NCI-H2081 (cell line): ENCODE data around the gene ALDH5A1.
A peak's percentile ranks its signal among the peaks of the same experiment; 100 is the strongest.

Experiments used
- DNase-seq, 2 experiments: peaks; one replicate each; lab custom pipeline; 2025; lab: John Stamatoyannopoulos, UW

The ALDH5A1 gene

DNA sequence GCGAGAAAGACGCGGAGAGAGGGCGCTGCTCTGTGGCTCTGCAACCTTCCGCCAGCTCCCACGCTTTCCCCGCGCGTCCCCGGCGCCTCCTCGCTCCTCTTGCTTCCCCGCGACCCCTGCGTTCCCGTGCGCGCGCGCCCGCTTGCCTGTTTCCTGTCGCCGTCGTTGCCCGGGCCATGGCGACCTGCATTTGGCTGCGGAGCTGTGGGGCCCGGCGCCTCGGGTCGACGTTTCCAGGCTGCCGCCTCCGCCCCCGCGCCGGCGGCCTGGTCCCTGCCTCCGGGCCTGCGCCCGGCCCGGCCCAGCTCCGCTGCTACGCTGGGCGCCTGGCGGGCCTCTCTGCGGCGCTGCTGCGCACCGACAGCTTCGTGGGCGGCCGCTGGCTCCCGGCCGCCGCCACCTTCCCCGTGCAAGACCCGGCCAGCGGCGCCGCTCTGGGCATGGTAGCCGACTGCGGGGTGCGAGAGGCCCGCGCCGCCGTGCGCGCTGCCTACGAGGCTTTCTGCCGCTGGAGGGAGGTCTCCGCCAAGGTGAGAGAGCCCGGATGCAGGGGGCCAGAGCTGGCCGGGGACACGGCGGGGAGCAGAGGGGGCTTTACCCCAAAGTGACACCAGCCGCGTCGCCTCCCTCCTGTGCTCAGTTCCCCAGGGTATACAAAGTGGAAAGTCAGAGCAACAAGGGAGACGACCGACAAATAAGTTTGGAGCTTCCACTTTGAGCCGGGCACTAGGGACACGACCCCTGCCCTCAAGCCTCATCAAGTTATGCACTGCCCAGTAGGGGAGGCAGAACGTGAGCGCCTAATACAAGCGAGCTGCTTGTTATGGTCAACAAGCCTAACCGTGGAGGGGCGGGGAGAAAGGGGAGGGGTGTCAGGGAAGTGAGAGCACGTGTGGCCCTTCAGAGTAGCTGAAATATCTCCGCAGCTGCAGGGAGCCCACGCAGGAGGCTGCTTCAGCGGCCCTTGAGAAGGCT lies at the start of gene ALDH5A1:
Gene ALDH5A1 (plus strand): TSS at position 149 of the 975 bp plus-strand sequence. CDS start 28 bp downstream, at position 177.
- peak; percentile 56 to 81 for DNase-seq

DNA sequence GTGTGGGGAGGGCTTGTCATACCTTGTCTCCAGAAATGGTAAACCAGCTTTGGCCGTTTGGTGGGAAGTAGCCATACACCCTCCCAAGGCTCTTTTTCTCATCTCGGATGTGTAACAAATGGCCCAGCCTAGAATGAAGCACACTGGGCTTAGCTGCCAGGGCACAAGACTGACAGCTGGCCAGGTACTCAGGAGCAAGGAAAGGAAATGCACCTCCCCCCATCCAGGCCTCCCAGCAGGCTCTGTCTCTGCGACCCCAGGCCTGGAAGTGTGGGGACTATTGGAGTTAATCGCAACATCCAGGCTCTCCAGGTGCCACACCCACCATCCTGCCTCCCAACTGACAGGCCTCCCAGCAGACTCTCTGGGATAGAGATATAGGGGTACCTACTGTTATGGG lies 49.1 kb upstream of the ALDH5A1 start:
- no peak for DNase-seq

DNA sequence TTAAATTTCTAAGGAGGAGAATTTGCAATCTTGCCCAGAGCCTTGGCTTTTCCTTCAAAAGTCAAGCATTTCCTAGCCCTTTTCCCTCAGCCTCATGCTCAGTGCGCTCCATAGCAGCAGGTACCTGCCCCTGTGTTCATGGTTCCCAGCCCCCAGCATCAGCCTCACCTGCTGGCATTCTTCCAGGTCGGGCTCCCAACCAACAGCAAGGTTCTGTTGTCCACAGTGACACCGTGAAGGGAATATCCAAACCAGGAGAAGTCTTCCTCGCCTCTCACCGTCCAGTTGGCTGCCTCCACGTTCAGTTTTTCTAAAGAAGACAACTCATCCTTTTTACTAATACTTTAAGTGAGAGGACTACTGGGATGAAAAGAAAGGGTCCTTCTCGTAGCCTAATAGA lies 48.1 kb upstream of the ALDH5A1 start:
- DNase-seq = no peak

GRCh38 chr6:24448396-24448795 lies 46.4 kb upstream of the ALDH5A1 start:
- DNase-seq = no peak

DNA sequence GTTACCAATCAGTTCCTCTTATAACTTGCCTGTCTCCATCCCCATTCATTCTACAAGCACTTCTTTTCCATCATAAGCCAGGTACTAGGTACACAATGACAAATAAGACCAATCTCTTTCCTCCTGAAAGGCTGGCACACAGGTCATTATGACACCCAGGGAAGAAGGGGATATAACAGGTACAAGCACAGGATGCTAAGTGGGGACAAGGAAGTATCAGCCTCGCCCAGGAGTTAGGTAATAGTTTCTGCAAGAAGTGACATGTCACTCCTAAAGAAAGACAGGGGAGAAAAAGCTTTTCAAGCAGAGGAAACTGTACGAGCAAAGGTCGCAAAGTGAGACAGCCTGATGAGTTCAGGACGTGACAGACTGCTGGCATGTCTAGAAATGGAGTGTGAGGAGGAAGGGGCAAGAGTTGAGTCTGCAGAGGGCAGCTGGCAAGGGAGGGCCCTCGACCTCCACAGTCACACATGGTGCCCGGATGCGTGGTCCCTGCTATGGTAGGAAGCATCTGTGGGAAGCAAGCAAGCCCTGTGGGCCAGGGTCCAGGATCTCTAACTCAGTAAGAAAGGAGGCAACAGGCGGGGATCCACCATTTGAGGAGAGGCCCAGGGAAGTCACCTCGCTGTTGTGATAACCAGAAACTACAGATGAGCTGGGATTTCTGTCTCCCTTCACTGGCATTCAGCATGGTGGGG lies 45.8 kb upstream of the ALDH5A1 start:
- DNase-seq = no peak

DNA sequence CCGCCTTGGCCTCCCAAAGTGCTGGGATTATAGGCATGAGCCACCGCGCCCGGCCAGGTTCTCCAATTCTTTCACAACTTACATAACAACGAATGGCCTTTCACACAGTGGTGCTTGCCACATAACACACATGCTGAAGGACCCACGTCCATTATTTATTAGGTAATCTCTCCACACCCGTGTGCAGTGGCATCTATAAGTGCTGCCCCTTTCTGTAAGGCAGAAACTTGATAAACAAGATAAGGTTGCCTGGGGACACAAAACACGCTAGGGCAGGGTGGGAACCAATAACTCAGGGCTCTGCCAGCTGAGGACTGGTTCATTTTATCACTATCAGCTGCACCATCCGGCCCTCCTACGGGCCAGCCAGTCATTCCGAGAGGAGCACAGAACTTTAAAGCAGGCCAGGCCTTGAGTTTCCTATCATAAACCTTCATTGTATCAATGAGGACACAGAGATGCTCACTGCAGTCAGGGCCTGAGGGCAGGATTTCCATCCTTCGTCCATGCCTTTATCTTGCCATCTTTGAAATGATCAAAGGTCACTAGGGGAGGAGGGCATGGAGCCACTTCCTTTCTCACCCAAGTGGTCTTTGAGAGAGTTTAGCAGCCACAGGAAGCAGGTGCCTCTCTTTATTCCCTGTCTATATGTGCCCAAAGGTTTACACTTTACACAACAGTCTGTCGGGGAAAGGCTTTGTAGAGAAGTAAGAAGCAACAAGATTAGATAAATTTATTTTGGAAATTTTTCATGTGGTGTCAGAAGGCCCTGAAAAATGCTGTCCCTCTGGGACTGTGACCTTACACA lies 43.0 kb upstream of the ALDH5A1 start:
- DNase-seq = no peak

- DNase-seq = no peak
Measured at GRCh38 chr6:24453921-24454320, 40.8 kb upstream of the ALDH5A1 start.

- no peak for DNase-seq
Measured at GRCh38 chr6:24454452-24454851, 40.3 kb upstream of the ALDH5A1 start.

DNA sequence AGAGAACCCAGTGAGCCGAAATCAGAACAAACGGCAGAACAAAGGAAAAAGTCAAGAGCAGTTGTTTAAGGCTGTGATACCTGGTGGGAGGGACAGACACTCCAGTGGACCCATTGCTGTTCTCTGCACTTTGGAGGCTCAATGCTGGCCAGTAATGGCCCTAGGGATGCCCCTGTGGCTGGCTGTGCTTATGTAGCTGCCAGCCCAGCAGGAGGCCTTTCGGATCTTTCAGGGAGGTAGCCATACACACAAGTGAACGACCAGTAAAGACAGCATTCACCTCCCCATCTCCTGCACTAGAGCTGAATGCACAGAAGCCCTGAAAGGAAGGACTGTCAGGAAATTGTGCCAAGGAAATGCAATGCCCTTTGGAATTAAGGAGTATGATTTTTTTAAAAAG lies 39.7 kb upstream of the ALDH5A1 start:
- DNase-seq = no peak

- no peak for DNase-seq
Measured at GRCh38 chr6:24458134-24458533, 36.6 kb upstream of the ALDH5A1 start.

- DNase-seq = no peak
Measured at GRCh38 chr6:24458941-24459340, 35.8 kb upstream of the ALDH5A1 start.

- DNase-seq = no peak
Measured at GRCh38 chr6:24460966-24461365, 33.8 kb upstream of the ALDH5A1 start.

GRCh38 chr6:24464253-24465038 lies 30.3 kb upstream of the ALDH5A1 start:
- DNase-seq = no peak

DNA sequence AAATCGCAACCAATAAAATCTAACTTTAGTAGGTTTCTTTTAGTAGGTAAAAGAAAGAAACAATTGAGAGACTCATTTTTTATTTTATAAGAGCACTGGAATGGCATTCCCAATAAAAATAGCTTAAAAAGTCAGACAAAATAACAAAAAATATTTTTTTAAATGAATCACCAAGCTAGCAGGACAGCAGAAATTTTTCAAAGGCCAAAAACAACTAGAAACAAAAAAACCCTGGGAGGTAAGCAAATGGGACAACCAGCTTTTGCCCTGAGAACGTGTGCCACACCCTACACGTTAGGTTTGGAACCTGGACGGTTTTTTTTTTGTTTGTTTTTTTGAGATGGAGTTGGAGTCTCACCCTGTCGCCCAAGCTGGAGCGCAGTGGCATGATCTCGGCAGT lies 25.0 kb upstream of the ALDH5A1 start:
- no peak for DNase-seq

- DNase-seq = no peak
Measured at GRCh38 chr6:24472181-24472580, 22.6 kb upstream of the ALDH5A1 start.

DNA sequence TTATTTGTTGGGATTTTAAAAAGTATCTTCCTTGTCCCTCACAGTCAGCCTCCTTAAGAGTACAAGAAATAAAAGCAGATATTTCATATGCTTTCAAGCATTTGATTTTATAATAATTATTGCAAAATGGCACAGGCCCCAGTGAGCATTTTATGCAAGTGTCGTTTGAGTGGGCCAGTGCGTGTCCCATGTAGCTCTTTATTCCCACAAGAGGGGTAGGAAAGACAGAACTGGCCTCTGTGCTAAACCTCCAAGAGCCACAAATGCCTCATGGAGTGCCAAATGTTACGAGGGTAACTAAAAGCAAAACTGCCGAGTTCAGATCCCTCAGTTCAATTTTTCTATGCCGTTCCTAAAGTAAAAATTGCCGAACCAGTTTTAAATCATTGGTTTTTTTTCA lies 18.1 kb upstream of the ALDH5A1 start:
- no peak for DNase-seq

GRCh38 chr6:24477070-24477469 lies 17.7 kb upstream of the ALDH5A1 start:
- DNase-seq = no peak

GRCh38 chr6:24478903-24479302 lies 15.9 kb upstream of the ALDH5A1 start:
- no peak for DNase-seq

GRCh38 chr6:24480705-24481104 lies 14.1 kb upstream of the ALDH5A1 start:
- DNase-seq = no peak

- DNase-seq = no peak
Measured at GRCh38 chr6:24481449-24481848, 13.3 kb upstream of the ALDH5A1 start.

- no peak for DNase-seq
Measured at GRCh38 chr6:24484657-24485323, 10.0 kb upstream of the ALDH5A1 start.
